ENCODE data around the gene CYS1.
"Not testable (repeated sequence)": the region's sequence is repeated elsewhere in the genome, so short reads cannot be mapped to it uniquely, and the experiment has no call there.

Gene CYS1

GRCh38 chr2:10019602-10020400 lies 60.4 kb downstream of the CYS1 start:
- Histone ChIP-seq H3K9me3 (no peaks in the 10 kb centered on the region), H3K36me3 (replicated peaks) (no peaks in the 10 kb centered on the region), H3K4me3 (no peak overlapping the region), H3K4me1 (no peaks in the 10 kb centered on the region), H3K27me3 (ENCODE audit: low read depth) (0 out of 2 replicates have a peak, but pooled peaks cover 2% of the 10 kb centered on the region)
- in situ Hi-C loops (cut with MboI; ENCODE audit: low sequenced_read_pairs), result no loop called here
- no peak for DNase-seq (ENCODE audit: low spot score in 2 of 2)

GRCh38 chr2:10019174-10019573 lies 61.0 kb downstream of the CYS1 start:
- in situ Hi-C loops (cut with MboI; ENCODE audit: low sequenced_read_pairs), result no loop called here
- H3K4me1 ChIP-seq, result no peaks in the 10 kb centered on the region
- no peaks in the 10 kb centered on the region for H3K9me3 ChIP-seq
- H3K27me3 ChIP-seq (ENCODE audit: low read depth), result 0 out of 2 replicates have a peak, but pooled peaks cover 2% of the 10 kb centered on the region
- DNase-seq (ENCODE audit: low spot score in 2 of 2), result no peak
- H3K36me3 ChIP-seq (replicated peaks), result no peaks in the 10 kb centered on the region
- no peak overlapping the region for H3K4me3 ChIP-seq

- Histone ChIP-seq H3K4me3 (no peak overlapping the region), H3K9me3 (no peaks in the 10 kb centered on the region), H3K36me3 (replicated peaks) (no peaks in the 10 kb centered on the region), H3K4me1 (no peaks in the 10 kb centered on the region), H3K27me3 (ENCODE audit: low read depth) (0 out of 2 replicates have a peak, but pooled peaks cover 2% of the 10 kb centered on the region)
- no peak for DNase-seq (ENCODE audit: low spot score in 2 of 2)
- in situ Hi-C loops (cut with MboI; ENCODE audit: low sequenced_read_pairs), result no loop called here
These were observed 62.8 kb downstream of the CYS1 start for GRCh38 chr2:10017313-10017941.

GRCh38 chr2:10016802-10017258 lies 63.4 kb downstream of the CYS1 start:
- Histone ChIP-seq H3K4me1 (no peaks in the 10 kb centered on the region), H3K4me3 (no peak overlapping the region), H3K27me3 (ENCODE audit: low read depth) (0 out of 2 replicates have a peak, but pooled peaks cover 2% of the 10 kb centered on the region), H3K36me3 (replicated peaks) (no peaks in the 10 kb centered on the region), H3K9me3 (no peaks in the 10 kb centered on the region)
- in situ Hi-C loops (cut with MboI; ENCODE audit: low sequenced_read_pairs), result no loop called here
- DNase-seq (ENCODE audit: low spot score in 2 of 2), result no peak

GRCh38 chr2:10016001-10016801 lies 64.0 kb downstream of the CYS1 start:
- Histone ChIP-seq H3K27me3 (ENCODE audit: low read depth) (0 out of 2 replicates have a peak, but pooled peaks cover 2% of the 10 kb centered on the region), H3K4me1 (no peaks in the 10 kb centered on the region), H3K36me3 (replicated peaks) (no peaks in the 10 kb centered on the region), H3K4me3 (no peak overlapping the region), H3K9me3 (no peaks in the 10 kb centered on the region)
- in situ Hi-C loops (cut with MboI; ENCODE audit: low sequenced_read_pairs), result no loop called here
- no peak for DNase-seq (ENCODE audit: low spot score in 2 of 2)

GRCh38 chr2:10015376-10015989 lies 64.7 kb downstream of the CYS1 start:
- H3K4me1 ChIP-seq; H3K36me3 ChIP-seq (replicated peaks); H3K27me3 ChIP-seq (ENCODE audit: low read depth); DNase-seq (ENCODE audit: low spot score in 2 of 2); H3K9me3 ChIP-seq; H3K4me3 ChIP-seq; in situ Hi-C loops (cut with MboI; ENCODE audit: low sequenced_read_pairs): not testable (repeated sequence)

- Histone ChIP-seq H3K36me3 (replicated peaks) (no peaks in the 10 kb centered on the region), H3K9me3 (no peaks in the 10 kb centered on the region), H3K4me1 (no peaks in the 10 kb centered on the region), H3K27me3 (ENCODE audit: low read depth) (0 out of 2 replicates have a peak, but pooled peaks cover 2% of the 10 kb centered on the region), H3K4me3 (no peak overlapping the region)
- no peak for DNase-seq (ENCODE audit: low spot score in 2 of 2)
- in situ Hi-C loops (cut with MboI; ENCODE audit: low sequenced_read_pairs), result no loop called here
These were observed 65.6 kb downstream of the CYS1 start for GRCh38 chr2:10014418-10015190.

GRCh38 chr2:10013651-10014417 lies 66.4 kb downstream of the CYS1 start:
- H3K36me3 ChIP-seq (replicated peaks); H3K9me3 ChIP-seq; DNase-seq (ENCODE audit: low spot score in 2 of 2); H3K4me3 ChIP-seq; in situ Hi-C loops (cut with MboI; ENCODE audit: low sequenced_read_pairs); H3K27me3 ChIP-seq (ENCODE audit: low read depth); H3K4me1 ChIP-seq: not testable (repeated sequence)

GRCh38 chr2:10012963-10013461 lies 67.2 kb downstream of the CYS1 start:
- Histone ChIP-seq H3K4me1 (no peaks in the 10 kb centered on the region), H3K36me3 (replicated peaks) (no peaks in the 10 kb centered on the region), H3K4me3 (no peak overlapping the region), H3K27me3 (ENCODE audit: low read depth) (no peaks in the 10 kb centered on the region), H3K9me3 (no peaks in the 10 kb centered on the region)
- in situ Hi-C loops (cut with MboI; ENCODE audit: low sequenced_read_pairs), result no loop called here
- no peak for DNase-seq (ENCODE audit: low spot score in 2 of 2)

- H3K9me3 ChIP-seq; H3K4me1 ChIP-seq; H3K27me3 ChIP-seq (ENCODE audit: low read depth); in situ Hi-C loops (cut with MboI; ENCODE audit: low sequenced_read_pairs); H3K4me3 ChIP-seq; H3K36me3 ChIP-seq (replicated peaks); DNase-seq (ENCODE audit: low spot score in 2 of 2): not testable (repeated sequence)
These were observed 67.7 kb downstream of the CYS1 start for GRCh38 chr2:10012366-10012962.

- DNase-seq (ENCODE audit: low spot score in 2 of 2); in situ Hi-C loops (cut with MboI; ENCODE audit: low sequenced_read_pairs): not testable (repeated sequence)
These were observed 68.4 kb downstream of the CYS1 start for GRCh38 chr2:10011606-10012325.

More at GRCh38 chr2:10011606-10012325, 68.4 kb downstream of the CYS1 start:
- not testable (repeated sequence) for H3K4me3 ChIP-seq; H3K4me1 ChIP-seq; H3K9me3 ChIP-seq; H3K36me3 ChIP-seq (replicated peaks); H3K27me3 ChIP-seq (ENCODE audit: low read depth)
